Kidney capillary endothelial cell (primary cell): ENCODE data around the gene TTYH3.

Experiments used
- DNase-seq: peaks from one replicate; pipeline ENCODE4 v3.0.0-alpha.2; 2018; ENCODE audit warnings: low spot score

TTYH3 gene

GRCh38 chr7:2649139-2649838 is 17.5 kb downstream of the TTYH3 start:
- DNase-seq, result no peak

GRCh38 chr7:2649991-2650390 is 18.2 kb downstream of the TTYH3 start:
- DNase-seq, result no peak

DNA sequence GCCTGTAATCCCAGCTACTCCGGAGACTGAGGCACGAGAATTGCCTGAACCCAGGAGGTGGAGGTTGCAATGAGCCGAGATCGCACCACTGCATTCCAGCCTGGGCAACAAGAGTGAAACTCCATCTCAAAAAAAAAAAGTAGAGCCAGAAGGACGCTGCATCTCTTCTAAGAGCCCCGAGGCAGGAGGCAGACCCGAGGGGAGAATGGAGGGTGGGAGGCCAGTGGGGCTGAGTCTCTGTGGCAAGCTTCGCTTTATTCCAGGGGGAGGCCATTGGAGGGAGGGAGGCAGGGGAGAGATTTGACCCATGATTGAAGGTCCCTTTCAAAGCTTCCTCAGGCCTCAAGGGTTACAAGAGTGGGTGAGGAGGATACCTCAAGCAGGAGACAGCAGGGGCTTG is 18.7 kb downstream of the TTYH3 start:
- DNase-seq, result no peak

DNA sequence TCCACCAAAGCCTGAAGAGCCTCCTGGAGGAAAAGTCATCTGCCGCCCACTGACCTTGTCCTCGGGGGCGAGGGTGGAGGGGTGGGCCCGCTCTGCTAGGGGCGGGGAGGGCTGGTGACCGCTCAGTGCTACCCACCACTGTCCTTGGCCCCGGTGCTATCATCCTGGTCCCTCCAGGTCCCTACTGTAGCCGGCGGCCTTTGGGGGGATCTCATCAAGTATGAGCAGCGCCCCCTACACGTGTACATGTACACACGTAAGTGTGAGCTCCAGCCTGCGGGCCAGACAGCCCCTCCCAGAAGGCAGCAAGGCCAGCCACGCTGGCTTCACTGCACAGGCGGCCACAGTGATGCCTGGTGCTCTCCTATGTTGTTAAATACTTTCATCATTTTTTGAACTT is 19.6 kb downstream of the TTYH3 start:
- no peak for DNase-seq

- DNase-seq, result no peak
Observed at GRCh38 chr7:2651847-2652735, 20.3 kb downstream of the TTYH3 start.

GRCh38 chr7:2652736-2653060 is 20.9 kb downstream of the TTYH3 start:
- DNase-seq, result no peak

DNA sequence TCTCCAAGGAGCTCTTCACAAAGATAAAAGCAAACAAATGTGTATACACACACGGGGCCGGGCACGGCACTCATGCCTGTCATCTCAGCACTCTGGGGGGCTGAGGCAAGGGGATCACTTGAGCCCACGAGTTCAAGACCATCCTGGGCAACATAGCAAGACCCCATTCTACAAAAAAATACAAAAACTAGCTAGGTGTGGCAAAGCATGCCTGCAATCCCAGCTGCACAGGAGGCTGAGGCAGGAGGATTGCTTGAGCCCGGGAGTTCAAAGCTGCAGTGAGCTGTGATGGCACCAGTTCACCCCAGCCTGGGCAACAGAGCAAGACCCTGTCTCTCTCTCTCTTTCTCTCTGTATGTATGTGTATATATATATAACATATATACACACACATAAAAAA is 22.3 kb downstream of the TTYH3 start:
- no peak for DNase-seq

GRCh38 chr7:2655870-2656614 is 24.3 kb downstream of the TTYH3 start:
- DNase-seq, result no peak

DNA sequence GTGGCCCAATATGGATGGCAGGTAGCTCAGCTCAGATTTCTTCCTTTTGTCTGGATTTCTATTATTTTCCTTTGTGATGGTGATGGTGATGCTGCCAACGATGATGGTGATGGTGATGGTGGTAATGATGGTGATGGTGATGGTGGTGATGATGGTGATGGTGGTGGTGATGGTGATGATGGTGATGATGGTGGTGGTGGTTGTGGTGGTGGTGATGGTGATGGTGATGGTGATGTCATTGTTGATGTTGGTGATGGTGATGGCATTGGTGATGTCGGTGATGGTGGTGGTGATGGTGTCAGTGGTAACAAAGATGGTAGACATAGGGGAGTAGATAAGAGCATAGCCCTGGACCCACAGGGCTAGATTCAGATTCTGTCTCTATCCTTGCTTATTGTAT is 25.4 kb downstream of the TTYH3 start:
- no peak for DNase-seq

DNA sequence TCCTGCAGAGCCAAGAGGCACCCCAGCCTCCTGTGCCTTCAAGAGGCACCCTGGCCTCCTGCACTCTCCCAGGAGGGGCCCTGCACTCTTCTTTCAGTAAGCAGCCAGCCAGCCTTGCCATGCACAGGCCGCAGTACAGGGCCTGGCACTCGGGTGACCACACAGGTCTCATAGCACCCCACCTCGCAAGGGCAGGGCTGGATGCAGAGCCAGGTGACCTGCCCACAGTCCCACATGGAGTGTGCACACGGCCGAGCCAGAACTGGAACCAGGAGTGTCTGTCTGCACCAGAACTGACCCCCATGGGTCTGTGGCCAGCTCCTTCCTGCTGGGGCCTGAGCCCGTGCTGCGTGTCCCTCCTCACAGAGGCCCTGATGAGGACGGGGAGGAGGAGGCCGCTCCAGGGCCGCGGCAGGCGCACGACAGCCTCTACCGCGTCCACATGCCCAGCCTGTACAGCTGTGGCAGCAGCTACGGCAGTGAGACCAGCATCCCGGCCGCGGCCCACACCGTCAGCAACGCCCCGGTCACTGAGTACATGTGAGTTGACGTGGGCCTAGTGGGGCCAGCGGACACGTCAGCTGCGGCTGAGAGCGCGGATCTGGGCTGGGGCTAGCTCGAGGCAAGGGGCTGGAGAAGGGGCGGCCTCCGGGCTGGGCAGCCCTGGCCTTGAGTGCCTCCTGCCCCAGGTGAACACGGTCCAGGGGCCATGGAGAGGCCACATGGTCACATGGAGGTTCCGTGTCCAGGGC is 26.3 kb downstream of the TTYH3 start:
- DNase-seq, result no peak

- DNase-seq, result no peak
Observed at GRCh38 chr7:2658941-2659340, 27.2 kb downstream of the TTYH3 start.

GRCh38 chr7:2659556-2660358 is 28.0 kb downstream of the TTYH3 start:
- DNase-seq, result no peak

DNA sequence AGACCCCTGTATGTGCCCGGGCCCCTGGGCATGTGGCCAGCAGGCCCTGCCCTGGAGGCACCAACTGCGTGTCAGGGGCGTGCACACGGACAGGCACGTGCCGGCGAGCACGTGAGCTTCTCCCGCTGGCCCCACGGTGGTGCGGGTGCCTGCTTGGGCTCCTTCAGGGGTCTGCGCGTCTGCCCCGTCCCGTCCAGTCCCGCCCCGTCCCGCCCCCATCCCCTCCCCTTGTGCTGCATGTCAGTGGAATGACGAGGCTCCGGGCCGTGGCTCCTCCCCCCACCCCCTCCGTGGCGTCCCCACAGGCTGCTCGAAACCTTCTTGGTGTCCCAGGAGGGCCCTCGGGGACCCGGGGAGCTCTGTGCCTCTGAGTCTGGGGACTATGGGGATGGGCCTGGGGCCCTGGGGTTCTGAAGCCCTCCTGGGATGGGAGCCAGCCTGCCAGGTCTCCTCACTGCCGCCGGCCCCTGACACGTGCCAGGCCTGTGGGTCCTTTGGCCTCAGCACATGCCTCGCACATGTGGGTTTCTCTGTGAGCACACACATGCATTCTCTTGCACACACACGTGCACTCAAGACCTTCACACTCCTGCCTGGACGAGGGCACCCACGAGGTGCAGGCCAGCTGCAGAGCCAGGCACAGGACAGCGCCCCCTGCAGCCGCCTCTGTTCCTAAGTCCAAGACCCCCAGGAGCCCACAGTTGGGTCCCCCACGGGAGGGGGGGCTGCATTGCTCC is 28.7 kb downstream of the TTYH3 start:
- DNase-seq, result no peak

- DNase-seq, result no peak
Observed at GRCh38 chr7:2661096-2661449, 29.3 kb downstream of the TTYH3 start.

GRCh38 chr7:2661602-2662272 is 30.0 kb downstream of the TTYH3 start:
- DNase-seq, result no peak

- no peak for DNase-seq
Observed at GRCh38 chr7:2662273-2663120, 30.7 kb downstream of the TTYH3 start.

DNA sequence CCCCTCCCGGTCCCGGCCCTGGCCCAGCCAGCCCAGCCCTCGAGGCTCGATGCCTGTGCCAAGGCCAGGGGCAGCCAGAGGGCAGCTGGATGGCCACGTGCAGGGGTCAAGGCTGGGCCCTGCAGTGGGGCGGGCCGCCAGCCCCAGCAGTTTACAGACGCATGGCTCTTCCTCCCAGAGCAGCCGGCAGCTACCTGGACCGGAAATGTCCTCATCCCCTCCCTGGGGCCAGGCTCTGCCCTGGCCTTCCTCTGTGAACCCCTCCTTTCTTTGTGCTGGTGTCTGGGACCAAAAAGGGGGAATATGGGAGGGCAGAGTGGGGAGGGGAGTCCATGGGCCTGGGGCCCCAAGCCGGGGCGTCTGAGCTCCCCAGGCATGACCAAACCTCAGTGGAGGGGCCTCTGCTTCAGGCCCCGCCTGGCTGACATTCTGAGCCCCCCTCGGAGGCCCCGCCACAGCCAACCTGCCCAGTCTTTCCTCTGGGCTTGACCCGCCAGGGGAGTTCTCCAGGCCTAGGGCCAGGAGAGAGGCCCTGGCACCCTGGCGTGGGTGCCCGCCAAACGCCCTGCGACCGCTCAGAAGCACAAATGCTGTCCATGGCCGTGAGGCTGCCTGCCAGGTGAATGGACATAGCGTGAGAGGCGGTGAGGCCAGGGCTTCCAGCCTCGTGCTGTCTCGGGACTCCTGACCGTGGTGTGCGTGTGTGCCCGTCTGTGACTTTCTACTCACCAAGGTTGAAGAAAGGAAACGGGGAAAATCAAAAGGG is 31.5 kb downstream of the TTYH3 start:
- peak; percentile 71 for DNase-seq

DNA sequence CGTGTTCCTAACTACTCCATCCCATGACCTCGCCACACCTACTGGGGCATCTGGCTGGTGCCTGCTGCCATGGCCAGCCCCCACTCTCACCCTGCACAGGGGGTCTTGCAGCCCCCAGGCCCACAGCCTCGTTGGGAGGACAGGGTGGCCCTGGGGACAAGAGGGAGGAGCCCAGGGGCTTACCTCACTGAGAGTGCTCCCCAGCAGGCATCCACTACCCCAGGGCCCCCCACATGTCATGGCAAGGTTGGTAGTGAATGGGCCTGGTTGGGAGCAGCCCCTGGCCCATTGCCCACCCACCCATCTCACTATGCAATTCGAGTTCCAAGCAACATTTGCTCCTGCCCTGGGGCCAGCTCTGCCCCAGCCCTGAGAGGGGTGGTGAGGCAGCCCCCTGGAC is 32.2 kb downstream of the TTYH3 start:
- no peak for DNase-seq
